HG03460 (cell line): ENCODE measurements around the gene RBM15B.

Experiments
- ATAC-seq: cut with Tn5 transposase; IDR thresholded peaks from one replicate; pipeline ENCODE4 v1.9.1; 2021; ENCODE audit not compliant: unreplicated experiment

The RBM15B gene

DNA sequence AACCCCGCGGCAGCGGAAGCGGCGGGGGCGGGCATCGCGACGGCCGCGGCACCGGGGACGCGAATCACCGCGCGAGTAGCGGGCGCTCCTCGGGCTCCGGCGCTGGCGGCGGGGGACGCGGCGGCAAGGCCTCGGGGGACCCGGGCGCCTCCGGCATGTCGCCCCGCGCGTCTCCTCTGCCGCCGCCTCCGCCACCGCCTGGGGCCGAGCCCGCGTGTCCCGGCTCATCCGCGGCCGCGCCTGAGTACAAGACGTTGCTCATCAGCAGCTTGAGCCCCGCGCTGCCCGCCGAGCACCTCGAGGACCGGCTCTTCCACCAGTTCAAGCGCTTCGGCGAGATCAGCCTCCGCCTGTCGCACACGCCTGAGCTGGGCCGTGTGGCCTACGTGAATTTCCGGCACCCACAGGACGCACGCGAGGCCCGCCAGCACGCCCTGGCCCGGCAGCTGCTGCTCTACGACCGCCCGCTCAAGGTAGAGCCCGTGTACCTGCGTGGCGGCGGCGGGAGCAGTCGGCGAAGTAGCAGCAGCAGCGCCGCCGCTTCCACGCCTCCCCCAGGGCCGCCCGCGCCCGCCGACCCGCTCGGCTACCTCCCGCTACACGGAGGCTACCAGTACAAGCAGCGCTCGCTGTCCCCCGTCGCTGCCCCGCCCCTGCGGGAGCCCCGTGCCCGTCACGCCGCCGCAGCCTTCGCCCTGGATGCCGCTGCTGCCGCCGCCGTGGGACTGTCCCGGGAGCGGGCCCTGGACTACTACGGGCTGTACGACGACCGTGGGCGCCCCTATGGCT lies 675 bp downstream of the RBM15B start:
- peak; percentile 7 for ATAC-seq

DNA sequence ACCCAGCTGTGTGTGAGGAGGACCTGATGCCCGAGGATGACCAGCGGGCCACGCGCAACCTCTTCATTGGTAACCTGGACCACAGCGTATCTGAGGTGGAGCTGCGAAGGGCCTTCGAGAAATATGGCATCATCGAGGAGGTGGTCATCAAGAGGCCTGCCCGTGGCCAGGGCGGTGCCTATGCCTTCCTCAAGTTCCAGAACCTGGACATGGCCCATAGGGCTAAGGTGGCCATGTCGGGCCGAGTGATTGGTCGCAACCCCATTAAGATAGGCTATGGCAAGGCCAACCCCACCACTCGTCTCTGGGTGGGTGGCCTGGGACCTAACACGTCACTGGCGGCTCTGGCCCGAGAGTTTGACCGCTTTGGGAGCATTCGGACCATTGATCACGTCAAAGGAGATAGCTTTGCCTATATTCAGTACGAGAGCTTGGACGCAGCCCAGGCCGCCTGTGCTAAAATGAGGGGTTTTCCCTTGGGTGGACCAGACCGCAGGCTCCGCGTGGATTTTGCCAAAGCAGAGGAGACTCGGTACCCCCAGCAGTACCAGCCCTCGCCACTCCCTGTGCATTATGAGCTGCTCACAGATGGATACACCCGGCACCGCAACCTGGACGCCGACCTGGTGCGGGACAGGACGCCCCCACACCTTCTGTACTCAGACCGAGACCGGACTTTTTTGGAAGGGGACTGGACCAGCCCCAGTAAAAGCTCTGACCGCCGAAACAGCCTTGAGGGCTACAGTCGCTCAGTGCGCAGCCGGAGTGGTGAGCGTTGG lies 1.5 kb downstream of the RBM15B start:
- no peak for ATAC-seq

DNA sequence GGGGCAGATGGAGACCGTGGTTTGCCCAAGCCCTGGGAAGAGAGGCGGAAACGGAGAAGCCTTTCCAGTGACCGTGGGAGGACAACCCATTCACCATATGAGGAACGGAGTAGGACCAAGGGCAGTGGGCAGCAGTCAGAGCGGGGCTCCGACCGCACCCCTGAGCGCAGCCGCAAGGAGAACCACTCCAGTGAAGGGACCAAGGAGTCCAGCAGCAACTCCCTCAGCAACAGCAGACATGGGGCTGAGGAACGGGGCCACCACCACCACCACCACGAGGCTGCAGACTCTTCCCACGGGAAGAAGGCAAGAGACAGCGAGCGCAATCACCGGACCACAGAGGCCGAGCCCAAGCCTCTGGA lies 2.0 kb downstream of the RBM15B start:
- no peak for ATAC-seq

DNA sequence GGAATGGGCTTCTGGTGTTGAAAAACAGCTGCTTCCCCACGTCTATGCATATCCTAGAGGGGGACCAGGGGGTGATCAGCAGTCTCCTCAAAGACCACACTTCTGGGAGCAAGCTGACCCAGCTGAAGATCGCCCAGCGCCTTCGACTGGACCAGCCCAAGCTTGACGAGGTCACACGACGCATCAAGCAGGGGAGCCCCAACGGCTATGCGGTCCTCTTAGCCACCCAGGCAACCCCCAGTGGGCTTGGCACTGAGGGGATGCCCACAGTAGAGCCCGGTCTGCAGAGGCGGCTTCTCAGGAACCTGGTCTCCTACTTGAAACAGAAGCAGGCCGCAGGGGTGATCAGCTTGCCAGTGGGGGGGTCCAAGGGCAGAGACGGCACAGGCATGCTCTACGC lies 2.5 kb downstream of the RBM15B start:
- ATAC-seq, result no peak

DNA sequence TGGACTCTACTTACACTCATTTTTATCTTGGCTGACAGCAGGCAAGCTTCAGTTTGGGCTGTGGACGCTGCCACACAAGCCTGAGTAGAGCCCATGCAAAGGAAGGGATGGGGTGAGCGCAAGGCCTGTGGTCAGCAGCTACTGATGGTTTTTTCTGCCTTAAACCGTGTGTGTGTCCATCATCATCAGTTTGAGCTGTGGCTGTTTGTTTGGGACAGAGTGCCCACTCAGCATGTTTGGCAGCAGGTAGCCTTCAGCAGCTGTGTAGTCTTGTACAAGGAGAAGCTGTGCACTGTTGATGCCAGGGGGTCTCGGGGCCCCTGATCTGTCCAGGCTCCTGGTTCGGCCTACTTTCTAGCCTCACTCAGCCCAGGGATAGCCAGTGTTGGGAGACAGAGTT lies 3.5 kb downstream of the RBM15B start:
- ATAC-seq, result no peak

DNA sequence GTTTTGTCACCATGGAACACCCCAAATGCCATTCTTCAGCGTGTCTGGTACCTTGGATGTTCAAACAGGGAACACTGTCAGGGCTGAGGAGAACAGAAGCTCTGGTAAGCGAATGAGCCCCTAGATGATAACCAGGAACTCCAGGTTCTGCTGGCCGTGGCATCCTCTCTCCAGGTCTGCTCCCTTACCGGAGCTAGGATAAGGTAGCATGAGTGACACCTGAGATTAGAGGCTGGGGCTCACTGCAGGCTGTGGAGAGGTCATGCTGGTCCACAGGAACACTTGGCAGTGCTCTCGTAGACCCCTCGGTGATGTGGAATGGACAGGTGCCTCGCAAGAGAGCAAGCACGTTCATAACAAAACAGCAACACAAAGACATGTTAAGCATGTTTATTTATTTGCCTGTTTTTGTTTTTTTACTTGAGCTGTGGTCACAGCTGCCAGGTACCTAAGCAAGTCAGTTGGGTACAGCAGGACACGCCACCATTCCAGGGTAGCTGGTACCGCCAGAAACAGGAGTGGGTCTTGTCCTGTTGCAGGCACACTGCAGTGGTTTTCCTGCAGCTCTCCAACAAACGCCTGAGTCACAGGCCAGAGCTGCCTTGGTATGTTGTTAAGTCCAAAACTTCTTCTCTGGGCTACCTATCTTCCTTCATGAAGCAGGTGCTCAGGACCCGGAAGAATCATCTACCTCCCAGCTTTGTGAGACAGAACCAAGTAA lies 4.6 kb downstream of the RBM15B start:
- ATAC-seq, result no peak

DNA sequence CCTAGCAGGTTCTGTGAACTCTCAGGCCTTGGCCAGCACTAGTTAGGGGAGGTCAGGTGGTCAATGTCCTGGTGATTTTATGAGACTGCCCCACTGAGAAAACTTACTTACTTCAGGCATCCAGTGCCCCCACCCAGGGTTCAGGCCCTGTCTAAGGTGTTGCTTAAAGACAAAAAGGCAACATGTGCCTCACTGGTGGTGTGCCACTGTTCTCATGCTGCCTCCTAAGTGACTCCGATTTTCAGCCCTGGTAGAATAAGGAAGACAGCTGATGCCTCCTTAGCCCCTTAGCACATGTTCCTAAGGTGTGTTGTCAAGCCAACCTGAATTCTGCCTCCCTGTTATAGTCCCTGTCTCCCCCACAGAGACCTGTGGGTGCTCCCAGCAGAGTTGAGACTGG lies 5.3 kb downstream of the RBM15B start:
- no peak for ATAC-seq

DNA sequence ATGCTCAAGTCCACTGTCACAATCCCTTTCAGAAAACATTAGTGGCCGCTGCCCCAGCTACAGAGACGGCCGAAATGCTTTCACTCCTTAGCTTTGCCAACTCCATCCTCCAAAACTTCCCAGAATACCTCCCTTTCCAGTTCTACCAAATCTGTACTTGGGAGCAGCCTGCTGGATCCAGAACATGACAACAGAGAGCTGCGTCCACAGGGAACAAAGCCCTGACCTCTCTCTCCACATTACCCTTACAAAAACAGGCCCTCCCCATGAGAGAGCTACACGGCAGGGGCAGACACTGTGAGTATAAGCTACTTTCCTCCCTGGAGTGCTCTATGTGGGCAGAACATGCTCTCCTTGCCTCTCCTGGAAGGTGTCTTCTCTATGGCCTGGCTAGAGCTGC lies 6.3 kb downstream of the RBM15B start:
- ATAC-seq, result no peak

DNA sequence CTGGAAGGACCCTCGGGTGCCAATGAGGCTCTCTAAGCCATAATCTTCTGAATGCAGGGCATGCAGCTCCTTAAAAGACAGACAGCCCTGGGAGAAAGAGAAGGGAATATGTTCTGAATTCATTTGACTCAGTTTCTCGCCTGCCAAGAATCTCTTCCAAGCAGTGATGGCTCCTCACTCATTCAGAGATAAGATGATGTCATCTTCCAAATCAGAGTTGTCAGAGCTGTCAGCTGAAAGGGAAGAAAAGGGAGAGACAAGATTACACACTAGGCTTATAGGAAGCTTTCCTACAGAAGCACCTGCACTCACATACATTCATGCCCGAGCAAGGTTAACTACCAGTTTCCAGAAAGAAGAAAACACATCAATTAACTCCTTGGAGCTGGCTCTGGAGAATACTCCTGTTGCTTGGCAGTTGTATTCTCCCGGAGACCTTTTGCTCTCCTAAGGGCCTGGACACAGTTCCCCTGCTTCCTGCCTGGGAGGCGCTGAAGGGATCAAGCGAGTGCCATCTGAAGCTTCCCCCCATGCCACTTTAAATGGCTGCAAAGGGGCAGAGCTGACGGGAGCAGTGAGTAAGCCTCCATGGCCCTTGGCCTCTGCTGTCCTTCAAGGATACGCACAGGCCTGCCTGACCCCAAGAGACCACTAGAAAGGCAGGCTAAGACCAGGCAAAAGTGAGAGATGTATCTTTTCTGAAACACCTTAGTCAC lies 7.7 kb downstream of the RBM15B start:
- ATAC-seq, result no peak

DNA sequence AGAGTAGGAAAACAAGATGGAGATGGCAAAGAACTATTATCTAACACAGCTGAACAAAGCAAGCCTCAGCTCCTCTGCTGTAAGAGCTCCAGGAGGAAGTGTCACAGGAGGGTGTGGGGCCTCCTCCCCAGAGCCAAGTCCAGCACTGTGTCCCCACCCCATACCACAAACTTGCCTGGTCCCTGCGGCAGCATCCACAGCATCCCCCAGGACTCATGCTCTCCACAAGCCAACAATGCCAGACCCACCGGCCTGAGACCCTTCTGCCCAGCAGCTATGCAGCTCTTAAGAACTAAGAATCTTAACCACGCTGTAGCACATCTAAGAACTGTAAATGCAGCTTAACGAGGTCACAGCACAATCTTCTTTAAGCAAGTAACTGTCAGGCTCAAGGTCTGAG lies 9.1 kb downstream of the RBM15B start:
- no peak for ATAC-seq

DNA sequence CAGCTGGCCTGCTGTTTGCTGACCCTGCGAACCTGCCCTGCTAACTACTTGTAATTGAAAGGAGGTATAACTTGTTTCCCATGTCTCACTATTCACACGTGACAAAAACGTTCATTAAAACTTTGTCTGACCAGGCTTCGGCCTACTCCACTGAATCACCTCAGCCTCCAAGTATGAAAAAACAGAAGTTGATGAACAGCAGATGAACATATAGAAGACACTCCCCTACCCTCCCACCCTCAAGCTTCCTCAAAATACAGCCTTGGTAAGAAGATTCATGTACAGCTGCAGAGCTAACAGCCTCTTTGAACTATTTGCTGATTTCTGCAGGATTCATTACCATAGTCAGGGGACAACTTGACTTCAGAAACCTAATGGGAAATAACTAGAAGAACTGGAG lies 10.7 kb downstream of the RBM15B start:
- no peak for ATAC-seq

DNA sequence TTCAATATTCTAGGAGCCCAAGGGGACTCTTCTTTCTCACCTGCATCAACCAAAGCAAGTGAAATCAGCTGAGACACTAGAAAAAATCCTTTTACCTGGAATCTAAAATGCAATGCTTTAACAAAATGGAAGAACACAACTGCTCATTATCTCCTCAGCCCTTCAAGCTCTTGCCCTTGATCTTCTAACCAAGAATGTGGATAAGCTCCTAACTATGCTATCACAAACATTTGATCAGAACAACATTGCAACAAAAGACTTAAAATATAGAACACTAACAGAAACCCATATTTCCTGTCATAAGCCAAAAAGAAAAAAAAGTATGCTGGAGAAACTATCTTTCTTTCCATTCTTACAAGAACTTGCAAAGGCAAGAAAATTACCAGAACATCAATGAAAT lies 12.6 kb downstream of the RBM15B start:
- ATAC-seq, result no peak

DNA sequence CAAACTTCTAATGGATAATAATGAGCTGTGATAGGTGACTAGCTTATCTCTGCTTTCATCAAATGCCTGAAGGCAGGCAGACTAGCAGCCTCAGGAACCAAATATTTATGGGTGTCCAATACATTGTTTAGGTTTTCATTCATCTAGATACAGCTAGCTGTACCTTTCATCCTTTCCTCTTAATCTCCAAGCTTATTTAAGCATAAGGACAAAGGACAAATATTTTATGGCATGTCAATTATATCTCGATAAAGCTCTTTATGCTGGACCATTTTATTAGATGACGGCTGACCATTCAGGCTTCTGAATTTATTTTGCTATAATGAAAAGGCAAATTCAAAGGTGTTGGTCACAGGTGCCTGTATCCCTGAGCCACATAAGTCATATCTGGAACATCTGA lies 16.9 kb downstream of the RBM15B start:
- no peak for ATAC-seq

DNA sequence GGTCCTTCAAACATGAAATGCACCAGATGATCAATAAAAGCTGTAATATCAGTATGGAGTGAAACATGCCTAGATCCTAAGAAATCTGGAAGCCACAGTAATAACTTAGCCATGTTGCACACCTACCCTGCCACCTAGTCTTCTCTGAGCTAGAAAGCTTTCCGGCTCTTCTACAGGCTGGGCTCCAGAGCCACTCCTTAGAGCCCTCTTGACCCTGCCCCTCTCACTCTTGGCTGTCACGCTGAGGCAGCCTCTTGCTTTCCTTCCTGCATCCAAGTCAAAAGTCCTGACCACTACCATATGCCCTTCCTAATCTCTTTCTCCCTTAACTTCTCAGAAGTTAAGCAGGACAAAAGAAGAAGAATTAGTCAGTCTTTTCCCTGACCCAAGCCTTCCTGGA lies 17.7 kb downstream of the RBM15B start:
- no peak for ATAC-seq

DNA sequence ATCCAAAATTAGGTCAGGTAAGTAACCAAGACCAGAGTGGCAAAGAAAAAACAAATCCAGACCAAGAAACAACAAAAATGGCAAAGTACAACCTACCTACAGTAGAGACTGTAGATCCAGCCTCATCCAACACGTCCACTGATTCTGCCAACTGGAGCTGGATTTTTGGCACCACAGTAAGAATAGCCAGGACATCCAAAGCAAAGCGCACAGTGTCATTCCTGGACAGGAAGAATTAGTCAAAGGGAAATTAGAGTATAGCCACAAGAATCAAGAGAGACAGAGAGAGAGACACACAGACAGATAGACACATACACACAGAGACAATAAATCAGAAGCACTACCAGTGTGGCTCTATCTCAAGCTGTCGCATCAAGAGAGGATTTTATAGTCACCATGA lies 31.1 kb downstream of the RBM15B start:
- ATAC-seq, result no peak

DNA sequence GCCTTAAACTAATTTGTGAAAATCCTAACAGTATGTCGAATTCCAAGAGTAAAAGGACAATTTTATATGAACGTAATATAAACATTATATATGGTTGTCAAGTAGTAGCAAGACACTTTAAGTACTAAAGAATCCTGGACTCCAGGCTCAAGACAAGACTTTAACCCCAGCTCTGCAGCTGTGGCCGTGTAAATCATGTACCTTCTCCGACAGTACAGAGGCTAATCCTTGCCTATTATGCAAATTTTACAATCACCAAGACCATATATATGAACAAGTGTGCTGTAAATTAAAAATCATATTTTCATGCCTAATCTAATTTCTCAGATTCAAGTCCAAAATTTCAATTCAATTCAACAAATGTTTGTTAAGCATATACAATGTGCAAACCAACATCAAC lies 35.8 kb downstream of the RBM15B start:
- no peak for ATAC-seq

DNA sequence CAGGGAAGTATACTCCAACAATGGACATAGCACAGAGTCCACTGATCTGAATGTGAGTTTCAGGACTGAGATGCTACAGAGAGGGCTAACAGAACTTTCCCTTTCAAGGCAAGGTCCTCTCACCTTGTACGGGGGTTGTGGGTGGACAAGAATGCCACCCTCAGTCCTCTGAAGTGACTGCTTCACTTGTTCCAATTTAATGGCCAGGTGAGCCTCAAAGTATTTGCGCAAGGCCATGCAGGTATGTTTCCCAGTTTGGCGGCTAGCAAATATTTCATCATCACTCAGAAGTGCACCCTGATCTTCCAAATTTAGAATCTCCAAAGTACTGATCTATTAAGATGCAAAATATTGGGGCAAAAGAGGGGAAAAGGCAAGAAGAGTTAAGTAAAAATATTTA lies 38.1 kb downstream of the RBM15B start:
- ATAC-seq, result no peak

DNA sequence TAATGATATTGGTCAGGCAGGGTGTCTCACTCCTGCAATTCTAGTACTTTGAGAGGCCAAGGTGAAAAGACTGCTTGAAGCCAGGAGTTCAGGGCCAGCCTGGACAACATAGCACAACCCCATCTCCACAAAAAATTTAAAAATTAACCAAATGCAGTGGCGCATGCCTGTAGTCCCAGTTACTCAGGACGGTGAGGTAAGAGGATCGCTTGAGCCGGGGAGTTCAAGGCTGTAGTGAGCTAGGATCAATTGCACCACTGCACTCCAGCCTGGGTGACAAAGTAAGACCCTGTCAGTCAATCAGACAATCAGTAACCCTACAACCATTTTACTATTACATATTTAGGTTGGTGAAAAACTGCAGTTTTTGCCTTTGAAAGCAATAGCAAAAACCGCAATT lies 43.0 kb downstream of the RBM15B start:
- ATAC-seq, result no peak

DNA sequence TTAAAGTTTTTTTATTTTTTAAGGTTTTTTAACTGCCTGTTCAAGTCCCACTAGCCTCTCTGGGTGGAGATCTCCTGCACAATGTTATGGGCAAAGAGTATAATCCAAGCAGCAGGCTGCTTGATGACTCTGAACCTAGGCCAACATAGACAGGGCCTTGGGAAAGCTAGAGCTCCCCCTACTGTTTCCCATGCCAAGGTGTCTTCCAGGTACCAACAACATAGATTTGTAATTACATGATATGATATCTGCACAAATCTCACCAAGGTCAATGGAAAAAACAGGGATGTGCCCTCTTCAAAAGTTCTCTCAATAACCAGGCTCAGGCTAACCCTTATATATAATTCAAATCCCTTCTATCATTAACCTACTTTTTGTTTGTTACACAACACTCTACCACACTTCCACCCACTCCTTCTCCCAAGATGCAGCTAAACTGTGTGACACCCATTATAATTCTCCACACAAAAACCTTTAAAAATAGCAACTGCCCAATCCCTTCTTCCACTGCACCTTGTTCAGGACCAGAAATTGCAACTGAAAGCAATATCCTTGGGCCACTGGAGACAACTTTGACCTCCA lies 43.8 kb downstream of the RBM15B start:
- ATAC-seq, result no peak

DNA sequence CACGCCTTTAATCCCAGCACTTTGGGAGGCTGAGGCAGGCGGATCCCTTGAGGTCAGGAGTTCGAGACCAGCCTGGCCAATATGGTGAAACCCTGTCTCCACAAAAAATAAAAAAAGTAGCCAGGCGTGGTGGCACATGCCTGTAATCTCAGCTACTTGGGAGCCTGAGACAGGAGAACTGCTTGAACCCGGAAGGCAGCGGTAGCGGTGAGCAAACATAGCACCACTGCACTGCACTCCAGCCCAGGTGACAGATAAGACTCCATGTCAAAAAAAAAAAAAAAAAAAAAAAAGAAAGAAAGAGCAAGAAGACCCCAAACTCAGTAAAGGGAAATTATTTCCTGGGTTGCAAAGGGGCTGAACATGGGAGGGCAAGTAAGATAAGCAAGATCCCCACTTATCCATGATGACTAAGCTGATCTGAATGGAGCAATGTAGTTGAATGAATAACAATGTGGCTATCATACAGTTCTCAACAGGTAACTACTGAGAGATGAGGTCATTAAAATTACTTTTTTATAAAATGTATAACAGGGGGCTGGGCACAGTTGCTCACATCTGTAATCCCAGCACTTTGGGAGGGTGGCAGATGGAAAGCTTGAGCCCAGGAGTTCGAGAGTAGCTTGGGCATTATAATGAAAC lies 46.0 kb downstream of the RBM15B start:
- no peak for ATAC-seq
